ENCODE measurements around the gene FOXN4. TPM values are rescaled to one million over a fixed set of nuclear protein-coding genes. Genes with fewer than 3 reads are reported as not detected.

FOXN4 gene
- polyA plus RNA-seq, 3 donors, result 2.3 to 2.7 (median 2.4) TPM

- DNase-seq, result no peak
Measured at GRCh38 chr12:109261087-109261486, 48.0 kb downstream of the FOXN4 start.

GRCh38 chr12:109259545-109259895 lies 49.6 kb downstream of the FOXN4 start:
- no peak for DNase-seq

GRCh38 chr12:109258607-109259544 lies 50.2 kb downstream of the FOXN4 start:
- DNase-seq, result no peak

- no peak for DNase-seq
Measured at GRCh38 chr12:109258201-109258600, 50.9 kb downstream of the FOXN4 start.

- no peak for DNase-seq
Measured at GRCh38 chr12:109256011-109256410, 53.1 kb downstream of the FOXN4 start.

GRCh38 chr12:109255377-109255776 lies 53.7 kb downstream of the FOXN4 start:
- no peak for DNase-seq

GRCh38 chr12:109253913-109254544 lies 55.1 kb downstream of the FOXN4 start:
- no peak for DNase-seq

GRCh38 chr12:109252799-109253198 lies 56.3 kb downstream of the FOXN4 start:
- no peak for DNase-seq

GRCh38 chr12:109250523-109250922 lies 58.6 kb downstream of the FOXN4 start:
- DNase-seq, result no peak

GRCh38 chr12:109247831-109248654 lies 61.0 kb downstream of the FOXN4 start:
- DNase-seq, result no peak

- no peak for DNase-seq
Measured at GRCh38 chr12:109246221-109246620, 62.9 kb downstream of the FOXN4 start.

- DNase-seq, result no peak
Measured at GRCh38 chr12:109244073-109244472, 65.0 kb downstream of the FOXN4 start.

GRCh38 chr12:109241936-109242335 lies 67.1 kb downstream of the FOXN4 start:
- no peak for DNase-seq

- DNase-seq, result no peak
Measured at GRCh38 chr12:109240365-109240764, 68.7 kb downstream of the FOXN4 start.

GRCh38 chr12:109239691-109240090 lies 69.4 kb downstream of the FOXN4 start:
- no peak for DNase-seq

- DNase-seq, result no peak
Measured at GRCh38 chr12:109239179-109239578, 69.9 kb downstream of the FOXN4 start.

GRCh38 chr12:109236257-109236656 lies 72.8 kb downstream of the FOXN4 start:
- DNase-seq, result no peak

- DNase-seq, result no peak
Measured at GRCh38 chr12:109234012-109234411, 75.1 kb downstream of the FOXN4 start.

- DNase-seq, result no peak
Measured at GRCh38 chr12:109232731-109233130, 76.4 kb downstream of the FOXN4 start.

GRCh38 chr12:109230193-109230592 lies 78.9 kb downstream of the FOXN4 start:
- DNase-seq, result no peak

- no peak for DNase-seq
Measured at GRCh38 chr12:109228664-109229063, 80.4 kb downstream of the FOXN4 start.
